NCI-H1105 (cell line): ENCODE results near the gene DNAL1.
"Not testable (repeated sequence)": the region's sequence is repeated elsewhere in the genome, so short reads cannot be mapped to it uniquely, and the experiment has no call there.

Experiments used
- DNase-seq: peaks from one replicate; lab custom pipeline; 2025; lab: John Stamatoyannopoulos, UW

Gene DNAL1

GRCh38 chr14:73708076-73708475 is 63.3 kb downstream of the DNAL1 start:
- DNase-seq = not testable (repeated sequence)

- no peak for DNase-seq
Observed at GRCh38 chr14:73709904-73710469, 65.2 kb downstream of the DNAL1 start.

- DNase-seq = no peak
Observed at GRCh38 chr14:73710737-73711136, 66.0 kb downstream of the DNAL1 start.

DNA sequence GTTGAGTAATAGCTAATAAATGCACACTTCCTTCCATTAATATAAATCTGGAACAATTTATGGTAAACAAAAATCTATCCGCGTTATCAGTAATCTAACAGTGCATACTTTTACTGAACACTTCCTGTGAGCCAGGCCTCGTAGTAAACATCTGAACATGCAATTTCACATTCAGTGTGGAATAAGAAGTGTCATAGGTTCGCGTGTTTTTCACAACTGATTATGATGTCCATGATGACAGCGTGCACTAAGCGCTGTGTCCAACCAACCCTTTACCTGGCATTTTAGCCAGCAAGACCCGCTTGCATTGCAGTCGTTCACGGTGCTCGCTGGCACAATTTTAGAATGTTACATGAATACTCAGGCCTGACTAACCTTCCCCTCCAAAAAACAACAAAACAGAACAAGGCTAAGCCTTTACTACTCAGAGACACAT is 67.3 kb downstream of the DNAL1 start:
- no peak for DNase-seq

- peak; percentile 55 for DNase-seq
Observed at GRCh38 chr14:73712540-73713180, 67.9 kb downstream of the DNAL1 start.

DNA sequence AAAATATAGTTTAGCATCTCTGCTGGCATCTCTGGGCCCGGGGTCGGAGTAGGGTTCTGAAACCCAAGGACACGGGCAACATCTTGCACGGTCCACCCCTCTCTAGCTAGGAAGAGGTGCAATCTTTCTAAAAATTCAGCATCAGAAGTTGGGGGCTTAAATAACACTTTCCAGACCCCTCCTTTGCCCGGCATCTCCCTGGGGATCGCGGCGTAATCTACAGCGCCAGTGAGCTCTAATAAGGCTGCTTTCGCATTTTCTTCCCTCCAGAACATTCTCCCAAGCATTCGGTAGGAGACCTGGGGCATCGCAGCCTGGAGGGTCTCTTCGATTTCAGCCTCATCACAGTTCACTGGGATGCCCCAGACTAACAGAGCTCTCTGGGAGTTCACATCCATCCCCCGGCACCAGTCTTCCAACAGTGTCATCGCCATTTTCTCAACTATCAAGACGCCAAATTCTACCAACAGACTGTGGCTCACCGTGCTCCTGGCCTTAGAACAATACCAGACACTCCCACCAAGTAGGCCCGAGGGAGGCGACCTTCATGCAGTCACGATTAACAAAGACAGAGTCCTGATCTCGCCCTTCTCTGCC is 68.5 kb downstream of the DNAL1 start:
- DNase-seq = no peak

DNA sequence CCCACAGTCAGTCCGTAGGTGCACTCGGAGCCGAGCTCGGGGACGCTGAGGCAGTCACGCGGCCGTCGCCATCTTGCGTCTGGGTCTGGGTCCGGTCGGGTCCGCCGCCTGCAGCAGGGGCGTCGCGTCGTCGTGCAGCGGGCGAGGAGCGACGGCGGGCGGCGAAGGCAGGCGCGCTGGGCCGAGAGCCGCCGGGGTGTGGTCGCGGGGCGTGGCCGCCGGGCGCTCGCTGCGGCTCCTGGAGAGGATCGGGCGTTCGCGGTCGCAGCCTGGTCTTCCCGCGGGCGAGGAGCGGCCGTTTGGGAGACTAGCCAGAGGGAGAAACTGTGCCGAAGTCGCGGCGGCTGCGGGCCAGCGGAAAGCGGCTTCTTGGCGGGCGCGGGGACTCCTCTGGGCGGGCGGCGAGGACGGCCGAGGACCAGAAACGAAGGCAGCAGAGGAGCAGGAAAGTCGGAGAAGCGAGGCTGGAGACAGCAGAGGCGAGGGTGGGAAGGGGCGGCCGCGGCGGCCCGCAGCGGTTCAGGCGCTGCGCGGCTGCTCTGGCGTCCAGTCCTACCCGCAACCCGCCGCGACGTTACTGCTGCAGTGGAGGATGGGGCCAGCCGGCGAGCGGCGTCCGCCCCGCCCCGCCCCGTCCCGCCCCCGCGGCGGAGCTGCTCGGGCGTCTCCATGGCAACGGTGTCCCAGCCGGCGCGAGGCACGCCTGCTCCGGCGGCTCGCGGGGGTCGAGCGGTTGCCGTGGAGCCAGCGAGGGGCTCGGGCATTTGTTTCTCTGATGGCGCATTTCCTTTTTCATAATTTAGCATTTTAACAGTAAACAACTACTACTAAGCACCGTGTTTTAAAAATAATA is 69.2 kb downstream of the DNAL1 start, which contains the start of gene PNMA1:
PNMA1 (minus strand) TSS at position 582 of the 853 bp plus-strand sequence. CDS start 745 bp downstream, outside the sequence.
- peak; percentile 94 for DNase-seq

DNA sequence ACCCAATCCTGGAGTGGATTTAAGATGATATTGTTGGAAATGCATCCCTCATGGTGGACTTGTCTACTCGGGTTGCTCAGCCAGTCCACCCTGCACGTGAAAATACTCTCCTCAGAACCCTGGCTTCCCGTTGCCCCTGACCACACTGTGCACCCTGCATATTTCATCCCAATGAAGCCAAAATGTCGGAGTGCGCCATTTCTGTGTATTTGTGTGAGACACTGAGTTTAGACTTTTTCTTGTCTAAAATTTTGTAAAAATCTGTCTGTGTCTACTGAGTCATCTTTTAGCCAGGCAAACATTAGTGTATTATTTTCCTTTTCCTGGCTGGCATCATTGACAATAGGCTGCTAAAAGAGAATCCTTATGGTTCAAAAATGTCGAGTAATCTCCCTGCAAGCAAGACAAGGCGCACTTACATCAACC is 69.9 kb downstream of the DNAL1 start:
- DNase-seq = peak; percentile 65

GRCh38 chr14:73715707-73716106 is 70.9 kb downstream of the DNAL1 start:
- no peak for DNase-seq

DNA sequence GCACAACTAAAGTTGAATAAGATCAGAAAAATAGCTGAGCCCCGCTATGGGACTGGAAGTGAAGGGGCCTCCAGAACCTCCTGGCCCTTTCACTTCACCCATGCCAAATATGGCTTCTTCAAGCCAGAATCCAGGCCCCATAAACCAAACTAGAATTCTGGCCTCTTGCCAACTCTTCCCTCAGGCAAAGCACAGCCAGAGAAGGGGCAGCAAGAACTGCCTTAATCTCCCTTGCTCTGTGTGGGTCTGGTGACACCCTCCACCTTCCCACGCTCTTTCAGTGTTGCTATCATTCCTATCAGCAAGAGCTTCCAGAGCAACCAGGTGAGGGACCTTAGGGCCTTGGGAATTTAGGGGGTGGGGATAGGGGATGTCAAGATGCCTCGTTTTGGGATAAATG is 72.5 kb downstream of the DNAL1 start:
- DNase-seq = peak; percentile 8

DNA sequence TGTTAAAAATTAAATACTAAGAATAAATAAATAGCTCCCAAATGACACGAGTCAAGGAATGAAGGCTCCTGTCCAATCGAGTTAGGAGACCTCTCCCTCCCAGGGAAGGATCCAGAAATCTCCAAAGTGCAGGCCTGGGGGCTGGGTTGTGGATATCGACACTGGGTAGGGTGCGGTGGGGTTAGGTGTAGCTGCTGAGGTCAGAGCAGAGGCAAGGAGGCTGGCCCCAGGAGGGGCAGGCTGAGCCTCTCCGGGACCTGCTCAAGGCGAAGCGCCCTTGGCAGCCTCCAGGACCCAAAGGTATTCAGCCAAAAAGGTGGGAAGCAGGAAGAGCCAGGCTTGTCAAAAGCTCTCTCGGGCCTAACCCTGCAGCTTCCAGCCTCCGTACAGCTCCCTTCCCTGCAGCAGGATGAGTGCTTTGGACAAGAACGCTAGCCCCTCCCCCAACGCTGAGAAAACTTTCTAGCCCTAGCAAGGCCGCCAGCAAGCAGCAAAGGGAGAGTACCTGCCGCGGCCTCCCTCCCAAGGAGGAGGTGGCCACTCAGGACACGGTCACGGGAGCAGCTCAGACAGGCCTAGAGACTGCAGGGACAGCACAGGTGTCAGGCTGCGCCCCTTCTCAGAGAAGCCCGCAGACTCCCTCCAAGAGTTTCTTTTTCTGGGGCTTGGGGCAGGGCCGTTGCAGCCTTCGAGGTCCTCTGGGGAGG is 73.1 kb downstream of the DNAL1 start:
- DNase-seq = no peak

- DNase-seq = no peak
Observed at GRCh38 chr14:73718418-73719251, 73.8 kb downstream of the DNAL1 start.

GRCh38 chr14:73719361-73719760 is 74.6 kb downstream of the DNAL1 start:
- DNase-seq = no peak

GRCh38 chr14:73719791-73720190 is 75.0 kb downstream of the DNAL1 start:
- no peak for DNase-seq

DNA sequence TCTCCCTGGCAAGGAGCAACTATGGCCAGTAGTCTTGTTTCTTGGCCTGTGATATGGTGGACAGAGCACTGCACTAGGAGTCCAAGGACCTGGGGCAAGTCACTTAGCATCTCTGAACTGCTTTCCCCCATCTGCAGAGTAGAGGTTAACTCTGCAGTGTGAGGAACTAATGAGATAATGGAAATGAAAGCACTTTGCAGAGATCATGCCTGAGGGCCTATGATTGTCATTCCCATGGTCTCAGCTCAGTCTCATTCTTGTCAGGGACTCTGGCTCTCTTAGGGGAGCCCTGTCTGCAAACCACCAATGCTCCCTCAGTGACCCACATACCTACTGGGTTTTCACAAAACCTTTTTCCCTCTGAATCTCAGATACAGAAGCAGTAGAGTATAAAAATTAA is 75.8 kb downstream of the DNAL1 start:
- no peak for DNase-seq

GRCh38 chr14:73721101-73721821 is 76.5 kb downstream of the DNAL1 start:
- no peak for DNase-seq

GRCh38 chr14:73722581-73722980 is 77.8 kb downstream of the DNAL1 start:
- DNase-seq = no peak

GRCh38 chr14:73723406-73723796 is 78.6 kb downstream of the DNAL1 start:
- DNase-seq = no peak

DNA sequence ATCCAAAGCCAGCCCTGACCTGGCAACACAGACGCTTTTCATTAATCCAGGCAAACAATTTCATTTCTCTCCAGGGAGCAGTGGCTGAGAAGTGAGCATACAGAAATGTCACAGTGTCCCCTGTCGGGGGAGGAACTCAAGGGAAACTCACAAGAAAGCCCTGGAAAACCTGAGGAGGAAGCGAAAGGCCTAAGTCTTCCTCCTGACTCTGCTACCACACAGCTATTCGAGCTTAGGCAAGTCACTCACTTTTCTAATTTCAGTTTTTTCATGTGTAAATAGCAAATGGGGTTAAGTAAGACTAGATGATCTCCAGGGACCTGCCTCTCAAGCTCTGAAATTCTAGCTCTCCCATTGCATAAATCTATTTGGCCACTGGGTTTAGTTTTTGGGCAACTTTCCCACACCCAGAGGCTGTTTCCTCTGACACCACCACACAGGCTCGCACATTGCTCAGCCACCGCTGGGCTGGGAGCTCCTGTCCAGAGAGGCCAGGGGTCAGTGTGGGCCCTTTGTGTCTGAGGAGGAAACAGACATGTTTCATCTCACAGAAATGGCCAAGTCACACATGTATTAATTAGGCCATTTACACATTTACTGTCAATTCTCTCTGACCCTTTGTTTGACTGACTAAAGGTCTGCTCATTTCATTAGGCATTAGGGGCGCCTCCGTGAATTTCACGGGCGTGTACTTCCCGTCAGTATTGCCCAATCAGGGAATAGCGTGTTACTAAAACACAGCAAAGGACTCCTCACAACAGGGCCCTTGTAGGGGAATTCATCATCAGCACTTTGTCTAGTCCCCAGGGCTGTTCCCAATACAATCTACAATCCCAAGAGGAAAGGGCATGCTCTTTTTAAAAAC is 79.2 kb downstream of the DNAL1 start:
- no peak for DNase-seq
